Tibial artery (tissue), 4 donors: ENCODE data around the gene STK38L.

ENCODE experiments used
- DNase-seq, 2 donors: peaks; one replicate each; pipeline ENCODE4 v3.0.0-alpha.2; 2019
- H3K27ac ChIP-seq, 2 donors: fragments of 200-600 bp; sonication (generic) in 1 of 2; 1 replicate in 1 of 2; 2 replicates in 1 of 2; pipeline ENCODE4 v1.5.1; 2018 to 2019; ENCODE audit warnings: mild to moderate bottlenecking in 1 of 2
- H3K27me3 ChIP-seq, 2 donors: fragments of 200-600 bp; sonication (generic) in 1 of 2; one replicate each; pipeline versions ENCODE4 v1.5.1 to v1.6.0; 2016 to 2019
- H3K36me3 ChIP-seq, 3 donors: fragments of 200-600 bp; sonication (generic) in 2 of 3; one replicate each; pipeline ENCODE4 v1.5.1; 2016 to 2019; ENCODE audit warnings: mild to moderate bottlenecking in 2 of 3
- H3K4me1 ChIP-seq, 4 donors: fragments of 200-600 bp; sonication (generic) in 2 of 4; 1 replicate in 3 of 4; 2 replicates in 1 of 4; pipeline ENCODE4 v1.5.1; 2016 to 2019
- H3K4me3 ChIP-seq, 2 donors: fragments of 200-600 bp; sonication (generic) in 1 of 2; 1 replicate in 1 of 2; 2 replicates in 1 of 2; pipeline ENCODE4 v1.5.1; 2018 to 2019; ENCODE audit warnings: mild to moderate bottlenecking in 2 of 2
- H3K9me3 ChIP-seq, 3 donors: fragments of 200-600 bp; sonication (generic) in 1 of 3; one replicate each; pipeline ENCODE4 v1.5.1; 2016 to 2019
- CTCF ChIP-seq, 2 experiments: fragments of 200-600 bp in 1 of 2; fragments of 450-650 bp in 1 of 2; IDR thresholded peaks; one replicate each; pipeline ENCODE4 v1.5.1; 2017 to 2019; ENCODE audit warnings: antibody characterized with exemption in 2 of 2, mild to moderate bottlenecking in 1 of 2, moderate library complexity in 1 of 2
- intact Hi-C: fragments of 100-400 bp; cut with DNase I; formaldehyde crosslinking; loops from one replicate; pipeline ENCODE4 v1.15.0; 2023; ENCODE audit warnings: low total_unique reads

Gene STK38L

GRCh38 chr12:27345376-27345775 lies 101.3 kb downstream of the STK38L start:
- intact Hi-C loops, result loop anchor here (10.0 kb wide), 1 partner anchor 1521 kb away; no protein-coding TSS in a partner anchor
- H3K4me3 ChIP-seq, result no peak overlapping the region
- no peak for DNase-seq
- no peaks in the 10 kb centered on the region for H3K36me3 ChIP-seq
- TF ChIP-seq CTCF (IDR thresholded peaks at IDR 0.05), result no peak
- H3K27ac ChIP-seq, result no peak overlapping the region
- no peaks in the 10 kb centered on the region for H3K27me3 ChIP-seq
- H3K9me3 ChIP-seq, result no peaks in the 10 kb centered on the region
- no peaks in the 10 kb centered on the region for H3K4me1 ChIP-seq

GRCh38 chr12:27347779-27348178 lies 103.7 kb downstream of the STK38L start:
- intact Hi-C loops, result loop anchor here (10.0 kb wide), 1 partner anchor 1523 kb away; no protein-coding TSS in a partner anchor
- H3K27me3 ChIP-seq, result no peaks in the 10 kb centered on the region
- no peak for DNase-seq
- no peaks in the 10 kb centered on the region for H3K4me1 ChIP-seq
- no peak for TF ChIP-seq CTCF (IDR thresholded peaks at IDR 0.05)
- no peak overlapping the region for H3K27ac ChIP-seq
- no peaks in the 10 kb centered on the region for H3K9me3 ChIP-seq
- no peaks in the 10 kb centered on the region for H3K36me3 ChIP-seq
- no peak overlapping the region for H3K4me3 ChIP-seq

- intact Hi-C loops, result no loop called here
- TF ChIP-seq CTCF (IDR thresholded peaks at IDR 0.05), result no peak
Measured at GRCh38 chr12:27351476-27351875, 107.4 kb downstream of the STK38L start.

GRCh38 chr12:27355486-27355885 lies 111.4 kb downstream of the STK38L start:
- H3K36me3 ChIP-seq, result no peaks in the 10 kb centered on the region
- H3K27ac ChIP-seq, result no peak overlapping the region
- no peaks in the 10 kb centered on the region for H3K27me3 ChIP-seq
- H3K4me3 ChIP-seq, result no peak overlapping the region
- intact Hi-C loops, result no loop called here
- no peaks in the 10 kb centered on the region for H3K4me1 ChIP-seq
- no peak for DNase-seq
- TF ChIP-seq CTCF (IDR thresholded peaks at IDR 0.05), result no peak
- H3K9me3 ChIP-seq, result no peaks in the 10 kb centered on the region

More at GRCh38 chr12:27351476-27351875, 107.4 kb downstream of the STK38L start:
- Histone ChIP-seq H3K4me3 (no peak overlapping the region), H3K9me3 (no peaks in the 10 kb centered on the region), H3K27ac (no peak overlapping the region), H3K36me3 (no peaks in the 10 kb centered on the region), H3K27me3 (no peaks in the 10 kb centered on the region), H3K4me1 (no peaks in the 10 kb centered on the region)
- DNase-seq, result no peak

- no peaks in the 10 kb centered on the region for H3K27me3 ChIP-seq
- intact Hi-C loops, result no loop called here
- DNase-seq, result no peak
- no peak overlapping the region for H3K27ac ChIP-seq
- no peaks in the 10 kb centered on the region for H3K36me3 ChIP-seq
- no peaks in the 10 kb centered on the region for H3K4me1 ChIP-seq
- no peak overlapping the region for H3K4me3 ChIP-seq
- H3K9me3 ChIP-seq, result no peaks in the 10 kb centered on the region
- TF ChIP-seq CTCF (IDR thresholded peaks at IDR 0.05), result no peak
Measured at GRCh38 chr12:27355979-27356378, 111.9 kb downstream of the STK38L start.
